Activated naive CD4-positive, alpha-beta T cell treated with anti-CD3 and anti-CD28 coated beads for 36 hours (primary cell): ENCODE measurements around the gene NLRC5. TPM values are rescaled to one million over a fixed set of nuclear protein-coding genes. Genes with fewer than 3 reads are reported as not detected.

Source experiments
- CTCF ChIA-PET: fragments of 350-600 bp; sonication (Branson Sonifier 250); formaldehyde crosslinking; loops from one replicate; lab custom pipeline; 2021; ENCODE audit warnings: antibody characterized with exemption; lab: Charles Lee
- DNase-seq: peaks from one replicate; pipeline ENCODE4 v3.0.0-alpha.2; 2020
- H3K27ac Mint-ChIP-seq: one replicate; pipeline ENCODE4 v1.8.0; 2021; ENCODE audit warnings: mild to moderate bottlenecking, mixed read lengths
- H3K27me3 Mint-ChIP-seq: one replicate; pipeline ENCODE4 v1.8.0; 2021; ENCODE audit warnings: low read depth, mixed read lengths
- H3K36me3 Mint-ChIP-seq: one replicate; pipeline ENCODE4 v1.8.0; 2021; ENCODE audit warnings: low read depth, mixed read lengths
- H3K4me1 Mint-ChIP-seq: one replicate; pipeline ENCODE4 v1.8.0; 2021; ENCODE audit warnings: low read depth, mixed read lengths
- H3K4me3 Mint-ChIP-seq: one replicate; pipeline ENCODE4 v1.8.0; 2021; ENCODE audit warnings: mild to moderate bottlenecking, moderate library complexity, mixed read lengths
- H3K9me3 Mint-ChIP-seq: one replicate; pipeline ENCODE4 v1.8.0; 2021; ENCODE audit warnings: mixed read lengths
- intact Hi-C: fragments of 100-400 bp; cut with micrococcal nuclease; formaldehyde crosslinking; loops from one replicate; pipeline ENCODE4 v1.15.1; 2023
- total RNA-seq, 2 experiments: library from RNA; stranded (reverse); gene quantifications; one replicate each; pipeline ENCODE4 v1.2.3, GENCODE V29; 2021

NLRC5 gene
- total RNA-seq, 2 experiments from 2014 or later: 104 to 119 TPM

- no peak for DNase-seq
- peaks cover 58% of the 10 kb centered on the region for H3K4me1 Mint-ChIP-seq
- H3K9me3 Mint-ChIP-seq: no peaks in the 10 kb centered on the region
- H3K36me3 Mint-ChIP-seq: peaks cover 49% of the 10 kb centered on the region
- CTCF ChIA-PET: no interaction called here
- H3K27ac Mint-ChIP-seq: peak overlapping the region; percentile 15
- intact Hi-C loops: loop anchor here (10.0 kb wide), 1 partner anchor 183 kb away; the partner anchor contains the start of gene SLC12A3
- no peaks in the 10 kb centered on the region for H3K27me3 Mint-ChIP-seq
- H3K4me3 Mint-ChIP-seq: no peak overlapping the region
Observed at GRCh38 chr16:57048095-57048494, 58.7 kb downstream of the NLRC5 start.

- intact Hi-C loops: loop anchor here (10.0 kb wide), 1 partner anchor 185 kb away; the partner anchor contains the start of gene SLC12A3
- Mint-ChIP-seq H3K36me3 (peaks cover 44% of the 10 kb centered on the region), H3K9me3 (no peaks in the 10 kb centered on the region), H3K27me3 (no peaks in the 10 kb centered on the region), H3K4me1 (peaks cover 53% of the 10 kb centered on the region), H3K27ac (peak overlapping the region; percentile 78), H3K4me3 (no peak overlapping the region)
- CTCF ChIA-PET: interaction anchor here (1.0 kb wide), 1 partner anchor 85 kb away, joined by 6 read pairs; no protein-coding TSS in a partner anchor
- DNase-seq: peak; percentile 33
Observed at GRCh38 chr16:57049678-57050077, 60.3 kb downstream of the NLRC5 start.

GRCh38 chr16:57051696-57052228, 62.4 kb downstream of the NLRC5 start:
- peak; percentile 25 for DNase-seq
- peaks cover 45% of the 10 kb centered on the region for H3K4me1 Mint-ChIP-seq

GRCh38 chr16:57053206-57053605, 63.8 kb downstream of the NLRC5 start:
- DNase-seq: no peak
- peak overlapping the region; percentile 75 for H3K27ac Mint-ChIP-seq
- H3K4me3 Mint-ChIP-seq: no peak overlapping the region
- H3K4me1 Mint-ChIP-seq: peaks cover 34% of the 10 kb centered on the region
- no peaks in the 10 kb centered on the region for H3K27me3 Mint-ChIP-seq
- H3K36me3 Mint-ChIP-seq: peaks cover 36% of the 10 kb centered on the region
- CTCF ChIA-PET: interaction anchor here (0.6 to 4.8 kb wide), 6 partner anchors 10 to 180 kb away, joined by 3 to 27 read pairs (median 4); no protein-coding TSS in a partner anchor
- no peaks in the 10 kb centered on the region for H3K9me3 Mint-ChIP-seq
- intact Hi-C loops: no loop called here

More at GRCh38 chr16:57051696-57052228, 62.4 kb downstream of the NLRC5 start:
- intact Hi-C loops: no loop called here
- H3K27me3 Mint-ChIP-seq: no peaks in the 10 kb centered on the region
- no peaks in the 10 kb centered on the region for H3K9me3 Mint-ChIP-seq
- H3K4me3 Mint-ChIP-seq: no peak overlapping the region
- H3K27ac Mint-ChIP-seq: peak overlapping the region; percentile 56
- peaks cover 37% of the 10 kb centered on the region for H3K36me3 Mint-ChIP-seq
- CTCF ChIA-PET: interaction anchor here (4.8 kb wide), 1 partner anchor 87 kb away, joined by 27 read pairs; no protein-coding TSS in a partner anchor

- H3K36me3 Mint-ChIP-seq: peaks cover 31% of the 10 kb centered on the region
- H3K4me3 Mint-ChIP-seq: no peak overlapping the region
- H3K27ac Mint-ChIP-seq: peak overlapping the region; percentile 54
- DNase-seq: no peak
- intact Hi-C loops: no loop called here
- no peaks in the 10 kb centered on the region for H3K9me3 Mint-ChIP-seq
- CTCF ChIA-PET: interaction anchor here (0.7 to 4.8 kb wide), 2 partner anchors 89 to 141 kb away, joined by 3 to 27 read pairs; no protein-coding TSS in a partner anchor
- H3K4me1 Mint-ChIP-seq: peaks cover 27% of the 10 kb centered on the region
- no peaks in the 10 kb centered on the region for H3K27me3 Mint-ChIP-seq
Observed at GRCh38 chr16:57054338-57054737, 65.0 kb downstream of the NLRC5 start.

- Mint-ChIP-seq H3K4me1 (peaks cover 29% of the 10 kb centered on the region), H3K36me3 (peaks cover 34% of the 10 kb centered on the region), H3K27ac (peak overlapping the region; percentile 53), H3K4me3 (no peak overlapping the region), H3K9me3 (no peaks in the 10 kb centered on the region), H3K27me3 (no peaks in the 10 kb centered on the region)
- CTCF ChIA-PET: interaction anchor here (0.7 to 4.8 kb wide), 2 partner anchors 90 to 141 kb away, joined by 3 to 27 read pairs; no protein-coding TSS in a partner anchor
- no peak for DNase-seq
- intact Hi-C loops: no loop called here
Observed at GRCh38 chr16:57054771-57055170, 65.4 kb downstream of the NLRC5 start.

GRCh38 chr16:57055671-57056070, 66.3 kb downstream of the NLRC5 start:
- peaks cover 37% of the 10 kb centered on the region for H3K36me3 Mint-ChIP-seq
- intact Hi-C loops: no loop called here
- peaks cover 21% of the 10 kb centered on the region for H3K4me1 Mint-ChIP-seq
- no peaks in the 10 kb centered on the region for H3K9me3 Mint-ChIP-seq
- no peak overlapping the region for H3K27ac Mint-ChIP-seq
- CTCF ChIA-PET: interaction anchor here (0.9 kb wide), 1 partner anchor 89 kb away, joined by 3 read pairs; no protein-coding TSS in a partner anchor
- DNase-seq: no peak
- no peaks in the 10 kb centered on the region for H3K27me3 Mint-ChIP-seq
- H3K4me3 Mint-ChIP-seq: no peak overlapping the region

- Mint-ChIP-seq H3K27me3 (no peaks in the 10 kb centered on the region), H3K4me3 (no peak overlapping the region), H3K36me3 (peaks cover 29% of the 10 kb centered on the region), H3K4me1 (peaks cover 3% of the 10 kb centered on the region), H3K9me3 (no peaks in the 10 kb centered on the region), H3K27ac (peak overlapping the region; percentile 67)
- intact Hi-C loops: no loop called here
- CTCF ChIA-PET: interaction anchor here (1.0 kb wide), 1 partner anchor 26 kb away, joined by 4 read pairs; no protein-coding TSS in a partner anchor
- no peak for DNase-seq
Observed at GRCh38 chr16:57058291-57058861, 69.0 kb downstream of the NLRC5 start.

GRCh38 chr16:57060323-57061083, 71.1 kb downstream of the NLRC5 start:
- DNase-seq: no peak
- CTCF ChIA-PET: interaction anchor here (0.9 to 1.3 kb wide), 2 partner anchors 95 to 96 kb away, joined by 3 to 4 read pairs; no protein-coding TSS in a partner anchor
- intact Hi-C loops: no loop called here
- no peak overlapping the region for H3K4me3 Mint-ChIP-seq
- no peaks in the 10 kb centered on the region for H3K27me3 Mint-ChIP-seq
- no peaks in the 10 kb centered on the region for H3K9me3 Mint-ChIP-seq
- H3K27ac Mint-ChIP-seq: no peak overlapping the region
- H3K36me3 Mint-ChIP-seq: peaks cover 24% of the 10 kb centered on the region
- H3K4me1 Mint-ChIP-seq: peaks cover 3% of the 10 kb centered on the region

- CTCF ChIA-PET: interaction anchor here (0.8 to 1.9 kb wide), 4 partner anchors 23 to 401 kb away, joined by 3 to 6 read pairs (median 4); partner anchors contain the start of gene POLR2C
- intact Hi-C loops: no loop called here
- no peak for DNase-seq
- Mint-ChIP-seq H3K4me3 (no peak overlapping the region), H3K9me3 (no peaks in the 10 kb centered on the region), H3K27ac (peak overlapping the region; percentile 72), H3K27me3 (no peaks in the 10 kb centered on the region), H3K4me1 (peaks cover 3% of the 10 kb centered on the region), H3K36me3 (peaks cover 23% of the 10 kb centered on the region)
Observed at GRCh38 chr16:57061084-57061905, 71.9 kb downstream of the NLRC5 start.

GRCh38 chr16:57062329-57062728, 73.0 kb downstream of the NLRC5 start:
- intact Hi-C loops: no loop called here
- DNase-seq: no peak
- CTCF ChIA-PET: interaction anchor here (0.8 to 1.9 kb wide), 3 partner anchors 22 to 400 kb away, joined by 3 to 6 read pairs (median 5); partner anchors contain the start of gene POLR2C

More at GRCh38 chr16:57062329-57062728, 73.0 kb downstream of the NLRC5 start:
- Mint-ChIP-seq H3K27ac (no peak overlapping the region), H3K4me1 (peaks cover 3% of the 10 kb centered on the region), H3K4me3 (no peak overlapping the region), H3K36me3 (peaks cover 23% of the 10 kb centered on the region), H3K27me3 (no peaks in the 10 kb centered on the region), H3K9me3 (no peaks in the 10 kb centered on the region)
